Spleen (tissue), 11 donors: ENCODE results near the gene PIGM. TPM values are rescaled to one million over a fixed set of nuclear protein-coding genes. Genes with fewer than 3 reads are reported as not detected.

Experiments used
- DNase-seq: peaks from one replicate; pipeline ENCODE4 v3.0.0-alpha.2; 2020
- H3K27ac ChIP-seq, 8 donors: fragments of 200-600 bp; sonication (generic) in 7 of 8; 1 replicate in 4 of 8; 2 replicates in 4 of 8; pipeline versions ENCODE4 v1.5.0 to v1.8.0; 2016 to 2021; ENCODE audit warnings: inconsistent platforms in 4 of 8, mild to moderate bottlenecking in 4 of 8, moderate library complexity in 1 of 8
- H3K27me3 ChIP-seq, 7 donors: fragments of 200-600 bp; sonication (generic) in 6 of 7; replicated peaks in 1 of 7; 1 replicate in 4 of 7; 2 replicates in 3 of 7; pipeline versions ENCODE4 v1.5.0 to v1.8.0; 2016 to 2021; ENCODE audit warnings: inconsistent platforms in 3 of 7, mild to moderate bottlenecking in 1 of 7
- H3K36me3 ChIP-seq, 6 donors: fragments of 200-600 bp; sonication (generic) in 5 of 6; 1 replicate in 4 of 6; 2 replicates in 2 of 6; pipeline versions ENCODE4 v1.5.0 to v1.8.0; 2016 to 2021; ENCODE audit warnings: inconsistent platforms in 2 of 6
- H3K4me1 ChIP-seq, 6 donors: fragments of 200-600 bp; sonication (generic) in 5 of 6; 1 replicate in 3 of 6; 2 replicates in 3 of 6; pipeline versions ENCODE4 v1.5.0 to v1.8.0; 2016 to 2021; ENCODE audit warnings: inconsistent platforms in 3 of 6
- H3K4me3 ChIP-seq, 8 donors: fragments of 200-600 bp; sonication (generic) in 7 of 8; 1 replicate in 4 of 8; 2 replicates in 4 of 8; pipeline versions ENCODE4 v1.5.0 to v1.8.0; 2016 to 2021; ENCODE audit warnings: inconsistent platforms in 4 of 8, mild to moderate bottlenecking in 4 of 8, moderate library complexity in 2 of 8
- H3K9me3 ChIP-seq, 8 donors: fragments of 200-600 bp; sonication (generic) in 7 of 8; 1 replicate in 4 of 8; 2 replicates in 4 of 8; pipeline versions ENCODE4 v1.5.0 to v1.8.0; 2016 to 2021; ENCODE audit warnings: inconsistent platforms in 4 of 8
- CTCF ChIP-seq, 11 experiments: fragments of 200-600 bp in 7 of 11; fragments of 450-650 bp in 4 of 11; sonication (generic) in 4 of 11; IDR thresholded peaks in 8 of 11; conservative IDR thresholded peaks in 3 of 11; 1 replicate in 7 of 11; 2 replicates in 4 of 11; pipeline versions ENCODE4 v1.4.0 to v1.8.0; 2016 to 2021; ENCODE audit warnings: antibody characterized with exemption in 11 of 11, inconsistent platforms in 4 of 11, mild to moderate bottlenecking in 1 of 11
- POLR2A ChIP-seq, 3 donors: fragments of 450-650 bp; IDR thresholded peaks; one replicate each; pipeline ENCODE4 v1.5.1; 2017; ENCODE audit warnings: antibody characterized with exemption in 3 of 3, mild to moderate bottlenecking in 1 of 3
- POLR2AphosphoS5 ChIP-seq, 3 donors: sonication (generic); formaldehyde crosslinking; IDR thresholded peaks; one replicate each; pipeline ENCODE4 v1.5.1; 2017; ENCODE audit warnings: antibody characterized with exemption in 3 of 3
- WGBS, 5 donors: extraction: QIAGEN DNeasy Blood & Tissue Kit in 3 of 5; methylation state at CpG; one replicate each; pipeline versions ENCODE4 v1.1.5 to v1.1.7; 2013 to 2018; 5-methylcytosine and 5-hydroxymethylcytosine counted together
- intact Hi-C: fragments of 100-400 bp; cut with DNase I; formaldehyde crosslinking; loops from one replicate; pipeline ENCODE4 v1.15.0; 2023; ENCODE audit warnings: low total_unique reads
- polyA plus RNA-seq, 3 donors: library from polyadenylated mRNA; stranded (reverse); fragments of 200-250 nt; gene quantifications; one replicate each; pipeline ENCODE4 v1.2.1, GENCODE V29; 2013
- total RNA-seq, 7 donors: library from RNA; depleted of rRNA in 3 of 7; stranded (reverse); fragments of >200 nt in 3 of 7; fragmentation: NEBNext Ultra II Directional in 4 of 7; extraction: Animal tissue kit (Norgen Biotek cat#: 25700) in 4 of 7; gene quantifications; one replicate each; pipeline versions ENCODE4 v1.1.0 to v1.2.1, GENCODE V29; 2016 to 2021
- donor health status: healthy with polysubstance abuse.
- donor health status: DM: no; HTN: no; CAD: no; lungs with moderate emphysema.
- donor health status: DM: no; HTN: no; CAD: no.
- donor health status: Bipolar disorder and iron deficiency.
- donor health status: healthy.
- donor health status: DM: no; HTN: no; CAD: no.
- donor health status: DM: yes; HTN: yes; CAD: no.

The PIGM gene
- total and polyA plus RNA-seq, 10 donors: 2.1 to 8.5 (median 5.1) TPM

GRCh38 chr1:160004425-160004824 is 27.4 kb downstream of the PIGM start:
- intact Hi-C loops: no loop called here
- H3K4me1 ChIP-seq: peaks cover 0 to 6% (median 0%) of the 10 kb centered on the region in 6 donors

GRCh38 chr1:160004001-160004400 is 27.8 kb downstream of the PIGM start:
- no peaks in the 10 kb centered on the region for H3K9me3 ChIP-seq
- intact Hi-C loops: no loop called here
- peaks cover 0 to 2% (median 0%) of the 10 kb centered on the region in 6 donors for H3K4me1 ChIP-seq
- no peak overlapping the region for H3K27ac ChIP-seq
- no peaks in the 10 kb centered on the region for H3K27me3 ChIP-seq
- TF ChIP-seq POLR2A (IDR thresholded peaks at IDR 0.05): no peak
- no peak for TF ChIP-seq CTCF (IDR thresholded peaks at IDR 0.05 in 8 of 11, conservative IDR thresholded peaks at IDR 0.05 in 3 of 11)
- no peak for TF ChIP-seq POLR2AphosphoS5 (IDR thresholded peaks at IDR 0.05)
- H3K4me3 ChIP-seq: no peak overlapping the region
- DNase-seq: no peak
- no peaks in the 10 kb centered on the region for H3K36me3 ChIP-seq
- 85 to 100% (median 93%) methylated on average over 1 of the region's 1 CpG for WGBS, 5 donors

More at GRCh38 chr1:160004425-160004824, 27.4 kb downstream of the PIGM start:
- Histone ChIP-seq H3K9me3 (no peaks in the 10 kb centered on the region), H3K36me3 (no peaks in the 10 kb centered on the region), H3K27ac (no peak overlapping the region), H3K4me3 (no peak overlapping the region), H3K27me3 (no peaks in the 10 kb centered on the region)
- no peak for DNase-seq
- 89 to 96% (median 96%) methylated on average over 2 of the region's 2 CpGs for WGBS, 5 donors
- no peak for TF ChIP-seq POLR2AphosphoS5 (IDR thresholded peaks at IDR 0.05)
- no peak for TF ChIP-seq CTCF (IDR thresholded peaks at IDR 0.05 in 8 of 11, conservative IDR thresholded peaks at IDR 0.05 in 3 of 11)
- TF ChIP-seq POLR2A (IDR thresholded peaks at IDR 0.05): no peak

GRCh38 chr1:160001440-160001839 is 30.4 kb downstream of the PIGM start:
- no peak overlapping the region for H3K27ac ChIP-seq
- WGBS, 5 donors: 66 to 84% (median 78%) methylated on average over 2 of the region's 2 CpGs
- H3K36me3 ChIP-seq: no peaks in the 10 kb centered on the region
- TF ChIP-seq POLR2AphosphoS5 (IDR thresholded peaks at IDR 0.05): no peak
- no peak for TF ChIP-seq POLR2A (IDR thresholded peaks at IDR 0.05)
- no peak for TF ChIP-seq CTCF (IDR thresholded peaks at IDR 0.05 in 8 of 11, conservative IDR thresholded peaks at IDR 0.05 in 3 of 11)
- H3K4me3 ChIP-seq: no peak overlapping the region
- intact Hi-C loops: no loop called here
- no peaks in the 10 kb centered on the region for H3K9me3 ChIP-seq
- H3K27me3 ChIP-seq: peaks cover 0 to 3% (median 0%) of the 10 kb centered on the region in 7 donors
- no peak for DNase-seq
- H3K4me1 ChIP-seq: no peaks in the 10 kb centered on the region

GRCh38 chr1:159999204-159999603 is 32.6 kb downstream of the PIGM start:
- intact Hi-C loops: no loop called here
- Histone ChIP-seq H3K9me3 (no peaks in the 10 kb centered on the region), H3K27me3 (peaks cover 0 to 3% (median 0%) of the 10 kb centered on the region in 7 donors), H3K4me3 (no peak overlapping the region), H3K27ac (no peak overlapping the region), H3K4me1 (no peaks in the 10 kb centered on the region), H3K36me3 (no peaks in the 10 kb centered on the region)
- TF ChIP-seq POLR2AphosphoS5 (IDR thresholded peaks at IDR 0.05) (no peak), POLR2A (IDR thresholded peaks at IDR 0.05) (no peak), CTCF (IDR thresholded peaks at IDR 0.05 in 8 of 11, conservative IDR thresholded peaks at IDR 0.05 in 3 of 11) (no peak)
- 63 to 82% (median 73%) methylated on average over 4 of the region's 4 CpGs for WGBS, 5 donors
- DNase-seq: no peak
